DND-41 (cell line): ENCODE results near the gene FTO.

Experiments used
- EZH2 ChIP-seq: IDR thresholded peaks from 3 replicates; pipeline ENCODE4 v1.6.1; 2012; ENCODE audit warnings: borderline replicate concordance, low read depth, mild to moderate bottlenecking, moderate library complexity, low read length, inconsistent platforms; ENCODE audit not compliant: severe bottlenecking
- TF ChIP-seq, protein P1 (sequence below): IDR thresholded peaks from 2 replicates; pipeline ENCODE4 v1.5.1; 2012; ENCODE audit warnings: borderline replicate concordance, low read length, moderate library complexity, mild to moderate bottlenecking; ENCODE audit not compliant: poor library complexity, severe bottlenecking; ENCODE audit errors: extremely low read depth

GRCh38 chr16:53947642-53948041, 243.7 kb downstream of the FTO start:
- TF ChIP-seq, protein P1, sequence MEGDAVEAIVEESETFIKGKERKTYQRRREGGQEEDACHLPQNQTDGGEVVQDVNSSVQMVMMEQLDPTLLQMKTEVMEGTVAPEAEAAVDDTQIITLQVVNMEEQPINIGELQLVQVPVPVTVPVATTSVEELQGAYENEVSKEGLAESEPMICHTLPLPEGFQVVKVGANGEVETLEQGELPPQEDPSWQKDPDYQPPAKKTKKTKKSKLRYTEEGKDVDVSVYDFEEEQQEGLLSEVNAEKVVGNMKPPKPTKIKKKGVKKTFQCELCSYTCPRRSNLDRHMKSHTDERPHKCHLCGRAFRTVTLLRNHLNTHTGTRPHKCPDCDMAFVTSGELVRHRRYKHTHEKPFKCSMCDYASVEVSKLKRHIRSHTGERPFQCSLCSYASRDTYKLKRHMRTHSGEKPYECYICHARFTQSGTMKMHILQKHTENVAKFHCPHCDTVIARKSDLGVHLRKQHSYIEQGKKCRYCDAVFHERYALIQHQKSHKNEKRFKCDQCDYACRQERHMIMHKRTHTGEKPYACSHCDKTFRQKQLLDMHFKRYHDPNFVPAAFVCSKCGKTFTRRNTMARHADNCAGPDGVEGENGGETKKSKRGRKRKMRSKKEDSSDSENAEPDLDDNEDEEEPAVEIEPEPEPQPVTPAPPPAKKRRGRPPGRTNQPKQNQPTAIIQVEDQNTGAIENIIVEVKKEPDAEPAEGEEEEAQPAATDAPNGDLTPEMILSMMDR: no peak
- TF ChIP-seq EZH2: no peak
